ENCODE data around the gene RTL3. TPM values are rescaled to one million over a fixed set of nuclear protein-coding genes. Genes with fewer than 3 reads are reported as not detected.

RTL3 gene, protein sequence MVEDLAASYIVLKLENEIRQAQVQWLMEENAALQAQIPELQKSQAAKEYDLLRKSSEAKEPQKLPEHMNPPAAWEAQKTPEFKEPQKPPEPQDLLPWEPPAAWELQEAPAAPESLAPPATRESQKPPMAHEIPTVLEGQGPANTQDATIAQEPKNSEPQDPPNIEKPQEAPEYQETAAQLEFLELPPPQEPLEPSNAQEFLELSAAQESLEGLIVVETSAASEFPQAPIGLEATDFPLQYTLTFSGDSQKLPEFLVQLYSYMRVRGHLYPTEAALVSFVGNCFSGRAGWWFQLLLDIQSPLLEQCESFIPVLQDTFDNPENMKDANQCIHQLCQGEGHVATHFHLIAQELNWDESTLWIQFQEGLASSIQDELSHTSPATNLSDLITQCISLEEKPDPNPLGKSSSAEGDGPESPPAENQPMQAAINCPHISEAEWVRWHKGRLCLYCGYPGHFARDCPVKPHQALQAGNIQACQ
- polyA plus RNA-seq, result under 1 TPM in 2 of 4 donors, not detected in 2; 0.01 to 0.12 TPM
- long read RNA-seq, donor 1, result 0 reads
- long read RNA-seq, donor 2, result 0 reads
- long read RNA-seq, donor 3, result 0 reads
- long read RNA-seq, donor 4, result 0 reads
- long read RNA-seq, donor 5, result 0 reads
- long read RNA-seq, donor 6, result 0 reads
- long read RNA-seq, donor 7, partial matches to known transcripts, result 0 of 1 reads
- long read RNA-seq, donor 7, other reads (novel, unspliced or antisense), result 0 of 1 reads
- long read RNA-seq, donor 8, result 0 reads
- long read RNA-seq, donor 9, result 0 reads
- long read RNA-seq, donor 10, result 0 reads

GRCh38 chrX:78658845-78659744 is at the start of gene RTL3:
Gene RTL3 (minus strand): TSS chrX:78659328. CDS start chrX:78658420, 908 bp downstream.
- no peak for FAIRE-seq
- DNase-seq, result peak in 1 of 2 donors; percentile 0
- 50 to 59% (median 56%) methylated on average over 3 of the region's 3 CpGs for WGBS, 3 donors

DNA sequence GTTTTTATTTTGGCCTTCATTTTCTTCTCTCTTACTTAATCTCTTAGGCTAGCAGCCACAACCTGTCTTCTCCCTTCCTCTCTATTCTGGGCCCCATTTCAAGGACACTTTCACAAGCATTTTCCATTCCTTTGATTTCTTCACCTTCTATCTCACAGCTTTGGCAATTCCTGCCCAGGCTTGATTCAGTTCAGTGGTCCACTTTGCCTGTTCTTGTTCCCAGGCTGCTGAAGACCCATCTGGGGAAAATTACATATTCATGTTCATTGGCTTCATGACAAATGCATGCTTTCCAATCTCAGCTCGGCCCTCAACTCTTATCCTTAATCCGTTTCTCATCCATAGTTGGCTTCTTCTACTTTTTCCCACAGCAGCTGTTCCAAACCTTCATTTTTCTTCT is 49.7 kb upstream of the RTL3 start:
- H3K9me3 ChIP-seq (ENCODE audit: control insufficient read depth in 2 of 2, insufficient read depth in 1 of 2, low read depth in 1 of 2, low read length in 1 of 2), result no peaks in the 10 kb centered on the region
- FAIRE-seq (no peak), DNase-seq (no peak)
- WGBS, 3 donors, result 44 to 73% (median 67%) methylated on average over 2 of the region's 2 CpGs
- H3K27ac ChIP-seq (ENCODE audit: low read depth in 1 of 3, low read length in 2 of 3), result no peak overlapping the region
- no peaks in the 10 kb centered on the region for H3K4me1 ChIP-seq (ENCODE audit: control insufficient read depth in 3 of 3, insufficient read depth in 2 of 3, low read depth in 1 of 3, low read length in 2 of 3)
- no peaks in the 10 kb centered on the region for H3K36me3 ChIP-seq (ENCODE audit: control insufficient read depth in 3 of 3, insufficient read depth in 2 of 3, low read depth in 1 of 3, low read length in 3 of 3)
- H3K27me3 ChIP-seq (ENCODE audit: control insufficient read depth in 3 of 3, insufficient read depth in 3 of 3, low read length in 3 of 3), result no peaks in the 10 kb centered on the region
- no peak overlapping the region for H3K4me3 ChIP-seq (ENCODE audit: low read depth in 1 of 3, low read length in 3 of 3)

More at GRCh38 chrX:78658845-78659744, at the start of gene RTL3:
- Histone ChIP-seq H3K4me3 (ENCODE audit: low read depth in 1 of 3, low read length in 3 of 3) (no peak within 1 kb of the TSS), H3K9me3 (ENCODE audit: control insufficient read depth in 2 of 2, insufficient read depth in 1 of 2, low read depth in 1 of 2, low read length in 1 of 2) (peaks cover 0 to 3% of the 10 kb centered on the region in 2 donors), H3K27me3 (ENCODE audit: control insufficient read depth in 3 of 3, insufficient read depth in 3 of 3, low read length in 3 of 3) (no peaks in the 10 kb centered on the region), H3K27ac (ENCODE audit: low read depth in 1 of 3, low read length in 2 of 3) (peak within 1 kb of the TSS in 1 of 3 donors; percentile 4), H3K4me1 (ENCODE audit: control insufficient read depth in 3 of 3, insufficient read depth in 2 of 3, low read depth in 1 of 3, low read length in 2 of 3) (no peaks in the 10 kb centered on the region), H3K36me3 (ENCODE audit: control insufficient read depth in 3 of 3, insufficient read depth in 2 of 3, low read depth in 1 of 3, low read length in 3 of 3) (no peaks in the 10 kb centered on the region)

- no peak for DNase-seq
- no peaks in the 10 kb centered on the region for H3K36me3 ChIP-seq (ENCODE audit: control insufficient read depth in 3 of 3, insufficient read depth in 2 of 3, low read depth in 1 of 3, low read length in 3 of 3)
- no peaks in the 10 kb centered on the region for H3K27me3 ChIP-seq (ENCODE audit: control insufficient read depth in 3 of 3, insufficient read depth in 3 of 3, low read length in 3 of 3)
- no peaks in the 10 kb centered on the region for H3K4me1 ChIP-seq (ENCODE audit: control insufficient read depth in 3 of 3, insufficient read depth in 2 of 3, low read depth in 1 of 3, low read length in 2 of 3)
- FAIRE-seq, result no peak
- H3K9me3 ChIP-seq (ENCODE audit: control insufficient read depth in 2 of 2, insufficient read depth in 1 of 2, low read depth in 1 of 2, low read length in 1 of 2), result no peaks in the 10 kb centered on the region
- 40 to 51% (median 40%) methylated on average over 2 of the region's 2 CpGs for WGBS, 3 donors
- H3K27ac ChIP-seq (ENCODE audit: low read depth in 1 of 3, low read length in 2 of 3), result no peak overlapping the region
- H3K4me3 ChIP-seq (ENCODE audit: low read depth in 1 of 3, low read length in 3 of 3), result no peak overlapping the region
These were observed 49.1 kb upstream of the RTL3 start for GRCh38 chrX:78708262-78708661.

DNA sequence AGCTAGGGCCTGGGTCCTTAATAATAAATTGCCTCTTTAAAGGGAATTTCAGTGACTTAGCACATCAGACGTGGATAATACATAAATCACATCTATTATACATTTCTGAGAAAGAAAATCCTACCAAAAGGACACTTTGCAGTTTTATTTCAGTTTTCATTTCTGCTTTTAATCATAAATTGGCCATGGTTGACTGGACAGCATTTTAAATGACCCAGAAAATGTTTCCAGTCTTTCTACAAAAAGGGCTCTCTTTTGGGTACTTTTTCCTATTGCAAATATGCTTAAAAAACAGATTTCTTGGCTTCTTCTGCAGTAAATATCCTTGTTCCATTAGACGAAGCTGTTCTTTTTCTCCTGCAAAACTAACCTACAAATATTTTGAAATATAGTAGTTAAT is 46.9 kb upstream of the RTL3 start:
- no peaks in the 10 kb centered on the region for H3K36me3 ChIP-seq (ENCODE audit: control insufficient read depth in 3 of 3, insufficient read depth in 2 of 3, low read depth in 1 of 3, low read length in 3 of 3)
- DNase-seq (no peak), FAIRE-seq (no peak)
- no peaks in the 10 kb centered on the region for H3K9me3 ChIP-seq (ENCODE audit: control insufficient read depth in 2 of 2, insufficient read depth in 1 of 2, low read depth in 1 of 2, low read length in 1 of 2)
- no peaks in the 10 kb centered on the region for H3K4me1 ChIP-seq (ENCODE audit: control insufficient read depth in 3 of 3, insufficient read depth in 2 of 3, low read depth in 1 of 3, low read length in 2 of 3)
- 25 to 58% (median 33%) methylated on average over 2 of the region's 2 CpGs for WGBS, 3 donors
- no peak overlapping the region for H3K27ac ChIP-seq (ENCODE audit: low read depth in 1 of 3, low read length in 2 of 3)
- H3K4me3 ChIP-seq (ENCODE audit: low read depth in 1 of 3, low read length in 3 of 3), result no peak overlapping the region
- no peaks in the 10 kb centered on the region for H3K27me3 ChIP-seq (ENCODE audit: control insufficient read depth in 3 of 3, insufficient read depth in 3 of 3, low read length in 3 of 3)

- no peak for FAIRE-seq
- no peak for DNase-seq
- Histone ChIP-seq H3K27me3 (ENCODE audit: control insufficient read depth in 3 of 3, insufficient read depth in 3 of 3, low read length in 3 of 3) (no peaks in the 10 kb centered on the region), H3K4me3 (ENCODE audit: low read depth in 1 of 3, low read length in 3 of 3) (no peak overlapping the region), H3K27ac (ENCODE audit: low read depth in 1 of 3, low read length in 2 of 3) (no peak overlapping the region), H3K9me3 (ENCODE audit: control insufficient read depth in 2 of 2, insufficient read depth in 1 of 2, low read depth in 1 of 2, low read length in 1 of 2) (no peaks in the 10 kb centered on the region), H3K36me3 (ENCODE audit: control insufficient read depth in 3 of 3, insufficient read depth in 2 of 3, low read depth in 1 of 3, low read length in 3 of 3) (no peaks in the 10 kb centered on the region), H3K4me1 (ENCODE audit: control insufficient read depth in 3 of 3, insufficient read depth in 2 of 3, low read depth in 1 of 3, low read length in 2 of 3) (no peaks in the 10 kb centered on the region)
- 64 to 75% (median 74%) methylated on average over 3 of the region's 3 CpGs for WGBS, 3 donors
These were observed 34.4 kb upstream of the RTL3 start for GRCh38 chrX:78693536-78693935.

DNA sequence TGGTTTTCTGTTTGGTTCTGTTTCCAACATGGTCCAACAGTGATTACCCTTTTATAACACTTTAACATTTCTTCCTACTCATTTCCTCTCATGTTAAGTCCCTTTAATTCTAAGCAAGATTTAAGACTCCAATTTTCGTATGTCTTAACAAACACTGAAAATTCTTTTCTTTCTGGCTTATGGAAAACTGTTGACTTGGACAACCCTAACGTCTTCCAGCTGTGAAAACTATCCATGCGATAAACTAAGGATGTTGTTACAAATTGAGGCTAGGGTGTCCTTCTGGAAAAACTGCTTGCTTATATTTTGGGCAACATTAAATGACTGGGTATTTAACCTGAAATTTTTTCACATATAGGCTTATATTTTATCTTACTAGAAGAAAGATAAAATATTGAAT is 33.9 kb upstream of the RTL3 start:
- no peaks in the 10 kb centered on the region for H3K4me1 ChIP-seq (ENCODE audit: control insufficient read depth in 3 of 3, insufficient read depth in 2 of 3, low read depth in 1 of 3, low read length in 2 of 3)
- no peak overlapping the region for H3K27ac ChIP-seq (ENCODE audit: low read depth in 1 of 3, low read length in 2 of 3)
- 61 to 74% (median 69%) methylated on average over 3 of the region's 3 CpGs for WGBS, 3 donors
- H3K36me3 ChIP-seq (ENCODE audit: control insufficient read depth in 3 of 3, insufficient read depth in 2 of 3, low read depth in 1 of 3, low read length in 3 of 3), result no peaks in the 10 kb centered on the region
- FAIRE-seq (no peak), DNase-seq (no peak)
- no peaks in the 10 kb centered on the region for H3K27me3 ChIP-seq (ENCODE audit: control insufficient read depth in 3 of 3, insufficient read depth in 3 of 3, low read length in 3 of 3)
- H3K4me3 ChIP-seq (ENCODE audit: low read depth in 1 of 3, low read length in 3 of 3), result no peak overlapping the region
- H3K9me3 ChIP-seq (ENCODE audit: control insufficient read depth in 2 of 2, insufficient read depth in 1 of 2, low read depth in 1 of 2, low read length in 1 of 2), result no peaks in the 10 kb centered on the region

- no peaks in the 10 kb centered on the region for H3K27me3 ChIP-seq (ENCODE audit: control insufficient read depth in 3 of 3, insufficient read depth in 3 of 3, low read length in 3 of 3)
These were observed 28.5 kb upstream of the RTL3 start for GRCh38 chrX:78687586-78687985.

GRCh38 chrX:78673246-78673645 is 14.1 kb upstream of the RTL3 start:
- FAIRE-seq, result no peak
- no peaks in the 10 kb centered on the region for H3K27me3 ChIP-seq (ENCODE audit: control insufficient read depth in 3 of 3, insufficient read depth in 3 of 3, low read length in 3 of 3)

More at GRCh38 chrX:78687586-78687985, 28.5 kb upstream of the RTL3 start:
- 86 to 95% (median 92%) methylated on average over 2 of the region's 2 CpGs for WGBS, 3 donors
- FAIRE-seq (no peak), DNase-seq (no peak)
- H3K4me1 ChIP-seq (ENCODE audit: control insufficient read depth in 3 of 3, insufficient read depth in 2 of 3, low read depth in 1 of 3, low read length in 2 of 3), result no peaks in the 10 kb centered on the region
- H3K36me3 ChIP-seq (ENCODE audit: control insufficient read depth in 3 of 3, insufficient read depth in 2 of 3, low read depth in 1 of 3, low read length in 3 of 3), result no peaks in the 10 kb centered on the region
- H3K9me3 ChIP-seq (ENCODE audit: control insufficient read depth in 2 of 2, insufficient read depth in 1 of 2, low read depth in 1 of 2, low read length in 1 of 2), result no peaks in the 10 kb centered on the region
- H3K27ac ChIP-seq (ENCODE audit: low read depth in 1 of 3, low read length in 2 of 3), result no peak overlapping the region
- no peak overlapping the region for H3K4me3 ChIP-seq (ENCODE audit: low read depth in 1 of 3, low read length in 3 of 3)

More at GRCh38 chrX:78673246-78673645, 14.1 kb upstream of the RTL3 start:
- no peaks in the 10 kb centered on the region for H3K9me3 ChIP-seq (ENCODE audit: control insufficient read depth in 2 of 2, insufficient read depth in 1 of 2, low read depth in 1 of 2, low read length in 1 of 2)
- no peak overlapping the region for H3K4me3 ChIP-seq (ENCODE audit: low read depth in 1 of 3, low read length in 3 of 3)
- H3K27ac ChIP-seq (ENCODE audit: low read depth in 1 of 3, low read length in 2 of 3), result no peak overlapping the region
- no peaks in the 10 kb centered on the region for H3K36me3 ChIP-seq (ENCODE audit: control insufficient read depth in 3 of 3, insufficient read depth in 2 of 3, low read depth in 1 of 3, low read length in 3 of 3)
- DNase-seq, result no peak
- no peaks in the 10 kb centered on the region for H3K4me1 ChIP-seq (ENCODE audit: control insufficient read depth in 3 of 3, insufficient read depth in 2 of 3, low read depth in 1 of 3, low read length in 2 of 3)

All from small intestine (tissue), 16 donors.